ENCODE results near the gene GRAMD2B. TPM values are rescaled to one million over a fixed set of nuclear protein-coding genes. Genes with fewer than 3 reads are reported as not detected.
"Not testable (repeated sequence)": the region's sequence is repeated elsewhere in the genome, so short reads cannot be mapped to it uniquely, and the experiment has no call there.

Gene GRAMD2B
- total RNA-seq, 1 experiment from 2014 or later: 33.6 TPM

- no peak for TF ChIP-seq EZH2 (IDR thresholded peaks at IDR 0.05; ENCODE audit: low read length, unreplicated experiment)
- TF ChIP-seq EZH2phosphoT487 (IDR thresholded peaks at IDR 0.05; ENCODE audit: borderline replicate concordance, low read length): no peak
- no peak for TF ChIP-seq CTCF (conservative IDR thresholded peaks at IDR 0.05; ENCODE audit: low read depth, low read length)
- ChIA-PET CTCF (no interaction called here), POLR2A (ENCODE audit: unreplicated experiment) (no interaction called here)
- intact Hi-C loops (cut with micrococcal nuclease): no loop called here
- Histone ChIP-seq H4K20me1 (ENCODE audit: low read length) (no peaks in the 10 kb centered on the region), H3K9me3 (ENCODE audit: low read length) (no peaks in the 10 kb centered on the region), H3K36me3 (ENCODE audit: low read depth, low read length) (peaks cover 6% of the 10 kb centered on the region; the same call in 1 of the 2 replicates), H3K9ac (ENCODE audit: low read length) (no peak overlapping the region), H3K9me2 (replicated peaks; ENCODE audit: low read length) (no peaks in the 10 kb centered on the region), H3K27me3 (ENCODE audit: low read length) (no peaks in the 10 kb centered on the region), H3K4me1 (ENCODE audit: insufficient read depth, low read length) (no peaks in the 10 kb centered on the region), H3K4me3 (ENCODE audit: low read length) (no peak overlapping the region), H3K79me2 (ENCODE audit: low read length) (no peaks in the 10 kb centered on the region), H2AFZ (ENCODE audit: low read length) (no peak overlapping the region), H3F3A (ENCODE audit: low read length, unreplicated experiment) (no peaks in the 10 kb centered on the region), H3K27ac (ENCODE audit: low read length) (no peak overlapping the region), H3K4me2 (ENCODE audit: low read length) (no peak overlapping the region)
- DNase-seq: no peak
- ATAC-seq: no peak
- no TSS peak for BruUV-seq (replicated peaks)
These were observed 28.0 kb upstream of the GRAMD2B start for GRCh38 chr5:126395198-126395597.

GRCh38 chr5:126395605-126396004 lies 27.6 kb upstream of the GRAMD2B start:
- Histone ChIP-seq H3K27me3 (ENCODE audit: low read length) (no peaks in the 10 kb centered on the region), H4K20me1 (ENCODE audit: low read length) (no peaks in the 10 kb centered on the region), H3K9ac (ENCODE audit: low read length) (no peak overlapping the region), H3F3A (ENCODE audit: low read length, unreplicated experiment) (no peaks in the 10 kb centered on the region), H2AFZ (ENCODE audit: low read length) (no peak overlapping the region), H3K36me3 (ENCODE audit: low read depth, low read length) (peaks cover 8% of the 10 kb centered on the region; the same call in 1 of the 2 replicates), H3K4me3 (ENCODE audit: low read length) (no peak overlapping the region), H3K9me2 (replicated peaks; ENCODE audit: low read length) (no peaks in the 10 kb centered on the region), H3K9me3 (ENCODE audit: low read length) (peaks cover 2% of the 10 kb centered on the region; the same call in 1 of the 2 replicates), H3K4me2 (ENCODE audit: low read length) (no peak overlapping the region), H3K79me2 (ENCODE audit: low read length) (no peaks in the 10 kb centered on the region), H3K27ac (ENCODE audit: low read length) (no peak overlapping the region), H3K4me1 (ENCODE audit: insufficient read depth, low read length) (no peaks in the 10 kb centered on the region)
- ChIA-PET POLR2A (ENCODE audit: unreplicated experiment) (no interaction called here), CTCF (no interaction called here)
- no peak for DNase-seq
- no peak for ATAC-seq
- TF ChIP-seq EZH2phosphoT487 (IDR thresholded peaks at IDR 0.05; ENCODE audit: borderline replicate concordance, low read length): no peak
- BruUV-seq (replicated peaks): no TSS peak
- intact Hi-C loops (cut with micrococcal nuclease): no loop called here

GRCh38 chr5:126396721-126397120 lies 26.5 kb upstream of the GRAMD2B start:
- H2AFZ ChIP-seq (ENCODE audit: low read length); CTCF ChIA-PET; H4K20me1 ChIP-seq (ENCODE audit: low read length); H3K27ac ChIP-seq (ENCODE audit: low read length); BruUV-seq (replicated peaks); H3K4me3 ChIP-seq (ENCODE audit: low read length); H3F3A ChIP-seq (ENCODE audit: low read length, unreplicated experiment); H3K9ac ChIP-seq (ENCODE audit: low read length); H3K79me2 ChIP-seq (ENCODE audit: low read length); DNase-seq; H3K9me2 ChIP-seq (replicated peaks; ENCODE audit: low read length); POLR2A ChIA-PET (ENCODE audit: unreplicated experiment); intact Hi-C loops (cut with micrococcal nuclease); H3K27me3 ChIP-seq (ENCODE audit: low read length); H3K4me1 ChIP-seq (ENCODE audit: insufficient read depth, low read length); H3K4me2 ChIP-seq (ENCODE audit: low read length); ATAC-seq; H3K9me3 ChIP-seq (ENCODE audit: low read length): not testable (repeated sequence)
- H3K36me3 ChIP-seq (ENCODE audit: low read depth, low read length): peaks cover 13% of the 10 kb centered on the region; the same call in 1 of the 2 replicates

GRCh38 chr5:126398791-126399190 lies 24.4 kb upstream of the GRAMD2B start:
- Histone ChIP-seq H4K20me1 (ENCODE audit: low read length) (no peaks in the 10 kb centered on the region), H3K9ac (ENCODE audit: low read length) (no peak overlapping the region), H3F3A (ENCODE audit: low read length, unreplicated experiment) (no peaks in the 10 kb centered on the region), H3K4me1 (ENCODE audit: insufficient read depth, low read length) (no peaks in the 10 kb centered on the region), H3K27me3 (ENCODE audit: low read length) (no peaks in the 10 kb centered on the region), H2AFZ (ENCODE audit: low read length) (no peak overlapping the region), H3K4me3 (ENCODE audit: low read length) (no peak overlapping the region), H3K9me2 (replicated peaks; ENCODE audit: low read length) (no peaks in the 10 kb centered on the region), H3K36me3 (ENCODE audit: low read depth, low read length) (peaks cover 13% of the 10 kb centered on the region; the same call in 1 of the 2 replicates), H3K27ac (ENCODE audit: low read length) (no peak overlapping the region), H3K9me3 (ENCODE audit: low read length) (peaks cover 5% of the 10 kb centered on the region; the same call in 1 of the 2 replicates), H3K79me2 (ENCODE audit: low read length) (no peaks in the 10 kb centered on the region), H3K4me2 (ENCODE audit: low read length) (no peak overlapping the region)
- ChIA-PET POLR2A (ENCODE audit: unreplicated experiment) (no interaction called here), CTCF (no interaction called here)
- DNase-seq: no peak
- no TSS peak for BruUV-seq (replicated peaks)
- ATAC-seq: no peak
- TF ChIP-seq CTCF (conservative IDR thresholded peaks at IDR 0.05; ENCODE audit: low read depth, low read length): no peak
- no peak for TF ChIP-seq EZH2 (IDR thresholded peaks at IDR 0.05; ENCODE audit: low read length, unreplicated experiment)
- no peak for TF ChIP-seq EZH2phosphoT487 (IDR thresholded peaks at IDR 0.05; ENCODE audit: borderline replicate concordance, low read length)
- intact Hi-C loops (cut with micrococcal nuclease): no loop called here
